ENCODE measurements around the gene TESMIN.

Gene TESMIN

DNA sequence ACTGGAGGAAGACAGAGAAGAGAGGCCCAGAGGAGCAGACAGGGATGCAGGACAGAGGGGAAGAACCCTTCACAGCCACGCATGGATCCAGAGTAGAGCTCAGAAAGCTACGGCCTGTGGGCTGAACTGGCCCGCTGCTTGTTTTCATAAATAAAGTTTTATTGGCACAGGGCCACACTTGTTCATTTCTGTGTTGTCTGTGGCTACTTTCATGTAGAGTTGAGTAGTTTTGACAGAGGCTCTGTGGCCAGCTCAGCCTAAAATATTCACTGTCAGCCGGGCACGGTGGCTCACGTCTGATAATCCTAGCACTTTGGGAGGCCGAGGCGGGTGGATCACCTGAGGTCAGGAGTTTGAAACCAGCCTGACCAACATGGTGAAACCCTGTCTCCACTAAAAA is 93.2 kb downstream of the TESMIN start:
- no peak for DNase-seq
